ENCODE measurements around the gene CADPS2. TPM values are rescaled to one million over a fixed set of nuclear protein-coding genes. Genes with fewer than 3 reads are reported as not detected.

The CADPS2 gene
- total and polyA plus RNA-seq, 10 of the 15 experiments (the other 5 are each of a cell fraction or from before 2014, with no cell fraction given) = 0.05 to 7.5 (median 0.25) TPM

DNA sequence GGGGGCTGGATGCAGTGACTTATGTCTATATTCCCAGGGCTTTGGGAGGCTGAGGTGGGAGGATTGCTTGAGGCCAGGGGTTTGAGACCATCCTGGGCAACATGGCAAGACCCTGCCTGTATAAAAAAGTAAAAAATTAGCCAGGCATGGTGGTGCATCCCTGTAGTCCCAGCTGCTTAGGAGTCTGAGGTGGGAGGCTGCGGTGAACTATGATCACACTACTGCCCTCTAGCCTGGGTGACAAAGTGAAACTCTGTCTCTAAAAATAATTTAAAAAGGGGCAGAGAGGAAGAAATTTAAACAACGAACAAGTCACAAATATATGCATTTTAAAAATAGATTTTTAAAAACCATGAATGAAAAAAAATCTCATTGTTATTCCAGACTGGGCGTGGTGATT is 535.6 kb downstream of the CADPS2 start:
- H3K4me2 ChIP-seq (ENCODE audit: control insufficient read depth, insufficient read depth) = no peak overlapping the region
- H3K79me2 ChIP-seq (ENCODE audit: control insufficient read depth, insufficient read depth, low read length) = no peaks in the 10 kb centered on the region
- in situ Hi-C loops (cut with MboI) (no loop called here), intact Hi-C loops (cut with micrococcal nuclease; ENCODE audit: unreplicated experiment) (no loop called here)
- H3K4me1 ChIP-seq (ENCODE audit: control insufficient read depth, insufficient read depth, low read length) = no peaks in the 10 kb centered on the region
- WGBS (ENCODE audit: insufficient coverage, insufficient replicate concordance, low lambda C conversion rate, missing lambda C conversion rate) = 44% methylated on average over 3 of the region's 3 CpGs
- ChIA-PET CTCF (interaction anchor here (0.7 to 2.5 kb wide), 3 partner anchors 8 to 182 kb away, joined by 3 to 7 read pairs (median 3); no protein-coding TSS in a partner anchor), SMC1A (ENCODE audit: uncharacterized antibody, unreplicated experiment) (no interaction called here), RAD21 (ENCODE audit: unreplicated experiment) (no interaction called here), POLR2A (no interaction called here)
- BruUV-seq (replicated peaks) = no TSS peak
- no peak overlapping the region for H3K4me3 ChIP-seq
- H3K27me3 ChIP-seq (replicated peaks in 1 of 2; ENCODE audit: control insufficient read depth in 2 of 2, insufficient read depth in 2 of 2, low read length in 1 of 2) = no peaks in the 10 kb centered on the region
- no peak overlapping the region for H3K9ac ChIP-seq (ENCODE audit: control insufficient read depth, insufficient read depth, low read length)
- no peak for DNase-seq (ENCODE audit: low read depth, low spot score)
- H3K27ac ChIP-seq (ENCODE audit: control insufficient read depth, insufficient read depth) = no peak overlapping the region
- no peak for FAIRE-seq
- H4K20me1 ChIP-seq (ENCODE audit: control insufficient read depth, insufficient read depth) = no peaks in the 10 kb centered on the region
- peak; percentile 46; the same call in 2 of the 3 replicates for ATAC-seq
- no peak overlapping the region for H2AFZ ChIP-seq (ENCODE audit: control insufficient read depth, low read depth, low read length)
- no peaks in the 10 kb centered on the region for H3K36me3 ChIP-seq (ENCODE audit: control insufficient read depth in 2 of 2, insufficient read depth in 2 of 2, low read length in 1 of 2)
- TF ChIP-seq, protein P1, sequence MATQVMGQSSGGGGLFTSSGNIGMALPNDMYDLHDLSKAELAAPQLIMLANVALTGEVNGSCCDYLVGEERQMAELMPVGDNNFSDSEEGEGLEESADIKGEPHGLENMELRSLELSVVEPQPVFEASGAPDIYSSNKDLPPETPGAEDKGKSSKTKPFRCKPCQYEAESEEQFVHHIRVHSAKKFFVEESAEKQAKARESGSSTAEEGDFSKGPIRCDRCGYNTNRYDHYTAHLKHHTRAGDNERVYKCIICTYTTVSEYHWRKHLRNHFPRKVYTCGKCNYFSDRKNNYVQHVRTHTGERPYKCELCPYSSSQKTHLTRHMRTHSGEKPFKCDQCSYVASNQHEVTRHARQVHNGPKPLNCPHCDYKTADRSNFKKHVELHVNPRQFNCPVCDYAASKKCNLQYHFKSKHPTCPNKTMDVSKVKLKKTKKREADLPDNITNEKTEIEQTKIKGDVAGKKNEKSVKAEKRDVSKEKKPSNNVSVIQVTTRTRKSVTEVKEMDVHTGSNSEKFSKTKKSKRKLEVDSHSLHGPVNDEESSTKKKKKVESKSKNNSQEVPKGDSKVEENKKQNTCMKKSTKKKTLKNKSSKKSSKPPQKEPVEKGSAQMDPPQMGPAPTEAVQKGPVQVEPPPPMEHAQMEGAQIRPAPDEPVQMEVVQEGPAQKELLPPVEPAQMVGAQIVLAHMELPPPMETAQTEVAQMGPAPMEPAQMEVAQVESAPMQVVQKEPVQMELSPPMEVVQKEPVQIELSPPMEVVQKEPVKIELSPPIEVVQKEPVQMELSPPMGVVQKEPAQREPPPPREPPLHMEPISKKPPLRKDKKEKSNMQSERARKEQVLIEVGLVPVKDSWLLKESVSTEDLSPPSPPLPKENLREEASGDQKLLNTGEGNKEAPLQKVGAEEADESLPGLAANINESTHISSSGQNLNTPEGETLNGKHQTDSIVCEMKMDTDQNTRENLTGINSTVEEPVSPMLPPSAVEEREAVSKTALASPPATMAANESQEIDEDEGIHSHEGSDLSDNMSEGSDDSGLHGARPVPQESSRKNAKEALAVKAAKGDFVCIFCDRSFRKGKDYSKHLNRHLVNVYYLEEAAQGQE (IDR thresholded peaks at IDR 0.05; ENCODE audit: low read depth, low read length) = no peak
- TF ChIP-seq, protein P2, sequence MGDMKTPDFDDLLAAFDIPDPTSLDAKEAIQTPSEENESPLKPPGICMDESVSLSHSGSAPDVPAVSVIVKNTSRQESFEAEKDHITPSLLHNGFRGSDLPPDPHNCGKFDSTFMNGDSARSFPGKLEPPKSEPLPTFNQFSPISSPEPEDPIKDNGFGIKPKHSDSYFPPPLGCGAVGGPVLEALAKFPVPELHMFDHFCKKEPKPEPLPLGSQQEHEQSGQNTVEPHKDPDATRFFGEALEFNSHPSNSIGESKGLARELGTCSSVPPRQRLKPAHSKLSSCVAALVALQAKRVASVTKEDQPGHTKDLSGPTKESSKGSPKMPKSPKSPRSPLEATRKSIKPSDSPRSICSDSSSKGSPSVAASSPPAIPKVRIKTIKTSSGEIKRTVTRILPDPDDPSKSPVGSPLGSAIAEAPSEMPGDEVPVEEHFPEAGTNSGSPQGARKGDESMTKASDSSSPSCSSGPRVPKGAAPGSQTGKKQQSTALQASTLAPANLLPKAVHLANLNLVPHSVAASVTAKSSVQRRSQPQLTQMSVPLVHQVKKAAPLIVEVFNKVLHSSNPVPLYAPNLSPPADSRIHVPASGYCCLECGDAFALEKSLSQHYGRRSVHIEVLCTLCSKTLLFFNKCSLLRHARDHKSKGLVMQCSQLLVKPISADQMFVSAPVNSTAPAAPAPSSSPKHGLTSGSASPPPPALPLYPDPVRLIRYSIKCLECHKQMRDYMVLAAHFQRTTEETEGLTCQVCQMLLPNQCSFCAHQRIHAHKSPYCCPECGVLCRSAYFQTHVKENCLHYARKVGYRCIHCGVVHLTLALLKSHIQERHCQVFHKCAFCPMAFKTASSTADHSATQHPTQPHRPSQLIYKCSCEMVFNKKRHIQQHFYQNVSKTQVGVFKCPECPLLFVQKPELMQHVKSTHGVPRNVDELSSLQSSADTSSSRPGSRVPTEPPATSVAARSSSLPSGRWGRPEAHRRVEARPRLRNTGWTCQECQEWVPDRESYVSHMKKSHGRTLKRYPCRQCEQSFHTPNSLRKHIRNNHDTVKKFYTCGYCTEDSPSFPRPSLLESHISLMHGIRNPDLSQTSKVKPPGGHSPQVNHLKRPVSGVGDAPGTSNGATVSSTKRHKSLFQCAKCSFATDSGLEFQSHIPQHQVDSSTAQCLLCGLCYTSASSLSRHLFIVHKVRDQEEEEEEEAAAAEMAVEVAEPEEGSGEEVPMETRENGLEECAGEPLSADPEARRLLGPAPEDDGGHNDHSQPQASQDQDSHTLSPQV (IDR thresholded peaks at IDR 0.05) = no peak
- TF ChIP-seq NBN (IDR thresholded peaks at IDR 0.05) = no peak
- no peak for TF ChIP-seq FOXM1 (IDR thresholded peaks at IDR 0.05; ENCODE audit: low read depth, low read length)
- no peak for TF ChIP-seq ZNF24 (IDR thresholded peaks at IDR 0.05)
- no peak for TF ChIP-seq SREBF2 (IDR thresholded peaks at IDR 0.05; ENCODE audit: low read length)
- TF ChIP-seq SUZ12 (IDR thresholded peaks at IDR 0.05; ENCODE audit: unreplicated experiment) = no peak
- TF ChIP-seq ZNF274 (IDR thresholded peaks at IDR 0.05; ENCODE audit: insufficient read depth, insufficient read length) = no peak
- TF ChIP-seq JUNB (IDR thresholded peaks at IDR 0.05) = no peak
- TF ChIP-seq DPF2 (IDR thresholded peaks at IDR 0.05) = no peak
- no peak for TF ChIP-seq EGR1 (IDR thresholded peaks at IDR 0.05; ENCODE audit: borderline replicate concordance in 1 of 2, low read depth in 2 of 2, low read length in 2 of 2)
- TF ChIP-seq KDM1A (IDR thresholded peaks at IDR 0.05; ENCODE audit: borderline replicate concordance) = no peak
- no peak for TF ChIP-seq EZH2 (IDR thresholded peaks at IDR 0.05; ENCODE audit: borderline replicate concordance, control insufficient read depth, low read depth, low read length)
- no peaks in the 10 kb centered on the region for H3K9me3 ChIP-seq (replicated peaks; ENCODE audit: control insufficient read depth, insufficient read depth, low read length)
